ENCODE data around the gene SLIT1. TPM values are rescaled to one million over a fixed set of nuclear protein-coding genes. Genes with fewer than 3 reads are reported as not detected.

SLIT1 gene
- total and polyA plus RNA-seq, 2 of the 8 experiments (the other 6 are each of a cell fraction or from before 2014, with no cell fraction given), result 0.70 to 0.88 TPM

GRCh38 chr10:97211229-97211628 lies 25.5 kb upstream of the SLIT1 start:
- H4K8ac ChIP-seq (ENCODE audit: extremely low read depth, insufficient read depth, low read length), result no peak overlapping the region
- WGBS, 2 experiments (ENCODE audit: extremely low coverage in 1 of 2, insufficient coverage in 1 of 2, insufficient read length in 1 of 2, insufficient replicate concordance in 2 of 2, low coverage in 1 of 2, low lambda C conversion rate in 2 of 2, missing lambda C conversion rate in 1 of 2), result 90% methylated on average over 9 of the region's 9 CpGs; no CpG with 5 or more reads in 1 of the 2 experiments
- H2BK5ac ChIP-seq (ENCODE audit: low read depth, low read length), result no peak overlapping the region
- H3K27ac ChIP-seq (ENCODE audit: low read depth, low read length), result no peak overlapping the region
- no peak overlapping the region for H2BK12ac ChIP-seq (ENCODE audit: low read depth, low read length)
- DNase-seq (ENCODE audit: low read depth in 1 of 2, low spot score in 2 of 2) (peak in 1 of 2 experiments; percentile 41), FAIRE-seq (no peak)
- H4K91ac ChIP-seq (replicated peaks; ENCODE audit: insufficient read length, low read length), result no peak overlapping the region
- no peak overlapping the region for H4K5ac ChIP-seq (ENCODE audit: insufficient read length, low read depth, low read length)
- no peaks in the 10 kb centered on the region for H3K36me3 ChIP-seq (ENCODE audit: control insufficient read depth in 2 of 4, insufficient read depth in 4 of 4, low read length in 3 of 4)
- H3K23me2 ChIP-seq (ENCODE audit: low read depth, low read length), result no peaks in the 10 kb centered on the region
- no peak overlapping the region for H2BK15ac ChIP-seq (ENCODE audit: low read length)
- no peak overlapping the region for H2AFZ ChIP-seq (ENCODE audit: low read length)
- H3K56ac ChIP-seq (replicated peaks; ENCODE audit: insufficient read length, low read depth, low read length), result no peak overlapping the region
- no peaks in the 10 kb centered on the region for H3K79me2 ChIP-seq (ENCODE audit: control insufficient read depth in 1 of 2, insufficient read depth in 2 of 2, low read length in 2 of 2)
- no peak overlapping the region for H3K9ac ChIP-seq (replicated peaks in 1 of 4; ENCODE audit: extremely low read depth in 1 of 4, low read depth in 3 of 4, low read length in 3 of 4)
- no peaks in the 10 kb centered on the region for H3K4me1 ChIP-seq (replicated peaks in 1 of 4; ENCODE audit: control insufficient read depth in 3 of 4, insufficient read depth in 4 of 4, low read length in 3 of 4)
- no peak overlapping the region for H2BK20ac ChIP-seq (ENCODE audit: low read length)
- no peak overlapping the region for H3K18ac ChIP-seq (ENCODE audit: extremely low read depth, low read length)
- H3K9me3 ChIP-seq (ENCODE audit: insufficient read depth in 2 of 2, low read depth in 1 of 2, low read length in 1 of 2), result no peaks in the 10 kb centered on the region
- ChIA-PET CTCF (ENCODE audit: partially characterized antibody) (interaction anchor here (0.7 to 44.6 kb wide), 39 partner anchors 9 to 378 kb away, joined by 3 to 1348 read pairs (median 6); partner anchors contain the start of gene SLIT1), POLR2A (ENCODE audit: partially characterized antibody) (interaction anchor here (1.4 kb wide), 1 partner anchor 8 kb away, joined by 6 read pairs; no protein-coding TSS in a partner anchor)
- no peaks in the 10 kb centered on the region for H3K79me1 ChIP-seq (ENCODE audit: low read depth, low read length)
- no peak overlapping the region for H3K4me2 ChIP-seq (ENCODE audit: insufficient read depth in 1 of 2, low read depth in 2 of 2, low read length in 2 of 2)
- H3K4ac ChIP-seq (replicated peaks; ENCODE audit: insufficient read length, low read depth, low read length), result peak overlapping the region; percentile 39
- H4K20me1 ChIP-seq (replicated peaks in 1 of 2; ENCODE audit: control insufficient read depth in 1 of 2, insufficient read depth in 2 of 2, low read length in 2 of 2), result peaks cover 0 to 2% of the 10 kb centered on the region in 2 experiments
- H3K4me3 ChIP-seq (ENCODE audit: extremely low read depth in 1 of 4, insufficient read depth in 2 of 4, low read depth in 3 of 4, low read length in 4 of 4), result no peak overlapping the region
- no peak overlapping the region for H3K23ac ChIP-seq (ENCODE audit: insufficient read length)
- H2AK5ac ChIP-seq (ENCODE audit: low read depth, low read length), result no peak overlapping the region
- H3K27me3 ChIP-seq (replicated peaks in 1 of 4; ENCODE audit: control insufficient read depth in 3 of 4, extremely low read depth in 1 of 4, insufficient read depth in 3 of 4, low read length in 3 of 4), result no peaks in the 10 kb centered on the region
- no peak overlapping the region for H2BK120ac ChIP-seq (replicated peaks; ENCODE audit: low read depth, low read length)
- no peak overlapping the region for H3K14ac ChIP-seq (ENCODE audit: insufficient read length)
- TF ChIP-seq SIX5 (IDR thresholded peaks at IDR 0.05; ENCODE audit: low read depth, low read length) (no peak), HDAC6 (IDR thresholded peaks at IDR 0.05; ENCODE audit: low read depth, low read length) (no peak), RXRA (IDR thresholded peaks at IDR 0.05; ENCODE audit: insufficient read depth, low read depth, low read length) (no peak), RFX5 (IDR thresholded peaks at IDR 0.05; ENCODE audit: borderline replicate concordance, low read depth, low read length) (no peak), TCF12 (IDR thresholded peaks at IDR 0.05; ENCODE audit: low read depth, low read length) (no peak), JUN (IDR thresholded peaks at IDR 0.05; ENCODE audit: low read depth, low read length) (no peak), ATF3 (IDR thresholded peaks at IDR 0.05; ENCODE audit: insufficient read depth, low read depth, low read length) (no peak), SRF (IDR thresholded peaks at IDR 0.05; ENCODE audit: low read depth, low read length) (no peak), RAD21 (IDR thresholded peaks at IDR 0.05 in 1 of 2, conservative IDR thresholded peaks at IDR 0.05 in 1 of 2; ENCODE audit: low read depth in 2 of 2, low read length in 2 of 2) (no peak), CBX5 (IDR thresholded peaks at IDR 0.05; ENCODE audit: low read depth, low read length) (no peak), POLR2AphosphoS5 (IDR thresholded peaks at IDR 0.05; ENCODE audit: low read depth, low read length) (no peak), EP300 (IDR thresholded peaks at IDR 0.05; ENCODE audit: borderline replicate concordance in 1 of 2, low read depth in 2 of 2, low read length in 2 of 2) (no peak), SAP30 (IDR thresholded peaks at IDR 0.05; ENCODE audit: insufficient read depth, insufficient replicate concordance, low read length) (no peak)

Measured in H1 (cell line).